ENCODE results near the gene UBL7. TPM values are rescaled to one million over a fixed set of nuclear protein-coding genes. Genes with fewer than 3 reads are reported as not detected.
A peak's percentile ranks its signal among the peaks of the same experiment; 100 is the strongest.

Gene UBL7
- total and polyA plus RNA-seq, 2 experiments from 2014 or later: 39.2 to 60.2 TPM

- Histone ChIP-seq H3K9me2 (replicated peaks; ENCODE audit: insufficient read depth) (no peaks in the 10 kb centered on the region), H3K9me3 (ENCODE audit: low read depth) (no peaks in the 10 kb centered on the region), H3K4me1 (ENCODE audit: insufficient read depth) (no peaks in the 10 kb centered on the region), H3K36me3 (replicated peaks; ENCODE audit: insufficient read depth, low read depth) (no peaks in the 10 kb centered on the region), H3K79me2 (no peaks in the 10 kb centered on the region), H3K4me3 (no peak overlapping the region), H4K20me1 (ENCODE audit: insufficient read depth, poor library complexity, severe bottlenecking) (no peaks in the 10 kb centered on the region), H3K27me3 (no peaks in the 10 kb centered on the region), H3K4me2 (no peak overlapping the region), H2AFZ (no peak overlapping the region), H3K27ac (peak overlapping the region; percentile 55)
- DNase-seq (ENCODE audit: low spot score): peak; percentile 60
- WGBS (ENCODE audit: low lambda C conversion rate, missing lambda C conversion rate): 44% methylated on average over 12 of the region's 12 CpGs
- TF ChIP-seq CTCF (IDR thresholded peaks at IDR 0.05; ENCODE audit: poor library complexity) (no peak), EZH2phosphoT487 (IDR thresholded peaks at IDR 0.05; ENCODE audit: low read depth, severe bottlenecking, unreplicated experiment) (no peak), EZH2 (IDR thresholded peaks at IDR 0.05; ENCODE audit: borderline replicate concordance) (no peak)
These were observed 53.8 kb downstream of the UBL7 start for GRCh38 chr15:74406992-74407705.

- no peak overlapping the region for H3K4me2 ChIP-seq
- DNase-seq (ENCODE audit: low spot score): no peak
- H3K27ac ChIP-seq: no peak overlapping the region
- no peak overlapping the region for H3K4me3 ChIP-seq
- no peaks in the 10 kb centered on the region for H3K79me2 ChIP-seq
- H2AFZ ChIP-seq: no peak overlapping the region
- 88% methylated on average over 4 of the region's 4 CpGs for WGBS (ENCODE audit: low lambda C conversion rate, missing lambda C conversion rate)
- no peaks in the 10 kb centered on the region for H3K9me2 ChIP-seq (replicated peaks; ENCODE audit: insufficient read depth)
- H3K9me3 ChIP-seq (ENCODE audit: low read depth): no peaks in the 10 kb centered on the region
- H3K4me1 ChIP-seq (ENCODE audit: insufficient read depth): no peaks in the 10 kb centered on the region
- H3K36me3 ChIP-seq (replicated peaks; ENCODE audit: insufficient read depth, low read depth): no peaks in the 10 kb centered on the region
- H4K20me1 ChIP-seq (ENCODE audit: insufficient read depth, poor library complexity, severe bottlenecking): no peaks in the 10 kb centered on the region
- no peak for TF ChIP-seq EZH2phosphoT487 (IDR thresholded peaks at IDR 0.05; ENCODE audit: low read depth, severe bottlenecking, unreplicated experiment)
- no peak for TF ChIP-seq CTCF (IDR thresholded peaks at IDR 0.05; ENCODE audit: poor library complexity)
- TF ChIP-seq EZH2 (IDR thresholded peaks at IDR 0.05; ENCODE audit: borderline replicate concordance): no peak
- H3K27me3 ChIP-seq: no peaks in the 10 kb centered on the region
These were observed 54.4 kb downstream of the UBL7 start for GRCh38 chr15:74406517-74406916.

GRCh38 chr15:74405823-74406222 lies 55.1 kb downstream of the UBL7 start:
- 95% methylated on average over 7 of the region's 7 CpGs for WGBS (ENCODE audit: low lambda C conversion rate, missing lambda C conversion rate)
- Histone ChIP-seq H3K27me3 (no peaks in the 10 kb centered on the region), H4K20me1 (ENCODE audit: insufficient read depth, poor library complexity, severe bottlenecking) (no peaks in the 10 kb centered on the region), H3K4me1 (ENCODE audit: insufficient read depth) (no peaks in the 10 kb centered on the region), H3K9me2 (replicated peaks; ENCODE audit: insufficient read depth) (no peaks in the 10 kb centered on the region), H3K36me3 (replicated peaks; ENCODE audit: insufficient read depth, low read depth) (no peaks in the 10 kb centered on the region), H3K4me3 (no peak overlapping the region), H3K4me2 (no peak overlapping the region), H3K9me3 (ENCODE audit: low read depth) (no peaks in the 10 kb centered on the region), H3K27ac (no peak overlapping the region), H3K79me2 (no peaks in the 10 kb centered on the region), H2AFZ (no peak overlapping the region)
- DNase-seq (ENCODE audit: low spot score): no peak
- TF ChIP-seq EZH2 (IDR thresholded peaks at IDR 0.05; ENCODE audit: borderline replicate concordance) (no peak), CTCF (IDR thresholded peaks at IDR 0.05; ENCODE audit: poor library complexity) (no peak), EZH2phosphoT487 (IDR thresholded peaks at IDR 0.05; ENCODE audit: low read depth, severe bottlenecking, unreplicated experiment) (no peak)
